GM15510 (cell line): Measurements from ENCODE around the gene HIGD1C.

ENCODE experiments used
- POLR2A ChIP-seq: IDR thresholded peaks from 3 replicates; pipeline ENCODE4 v1.6.1; 2011; ENCODE audit warnings: borderline replicate concordance; ENCODE audit not compliant: insufficient read length; ENCODE audit errors: extremely low read depth

Gene HIGD1C

GRCh38 chr12:50999093-50999492 lies 46.7 kb downstream of the HIGD1C start:
- TF ChIP-seq POLR2A, result no peak

GRCh38 chr12:51000245-51000644 lies 47.9 kb downstream of the HIGD1C start:
- no peak for TF ChIP-seq POLR2A

- TF ChIP-seq POLR2A, result no peak
Observed at GRCh38 chr12:51001799-51002198, 49.5 kb downstream of the HIGD1C start.

GRCh38 chr12:51004504-51004903 lies 52.2 kb downstream of the HIGD1C start:
- TF ChIP-seq POLR2A, result no peak

GRCh38 chr12:51005030-51005429 lies 52.7 kb downstream of the HIGD1C start:
- no peak for TF ChIP-seq POLR2A

- TF ChIP-seq POLR2A, result no peak
Observed at GRCh38 chr12:51005671-51006070, 53.3 kb downstream of the HIGD1C start.

- TF ChIP-seq POLR2A, result no peak
Observed at GRCh38 chr12:51008329-51009055, 56.1 kb downstream of the HIGD1C start.

- TF ChIP-seq POLR2A, result no peak
Observed at GRCh38 chr12:51009056-51009440, 56.7 kb downstream of the HIGD1C start.

GRCh38 chr12:51011955-51012354 lies 59.6 kb downstream of the HIGD1C start:
- no peak for TF ChIP-seq POLR2A

- TF ChIP-seq POLR2A, result no peak
Observed at GRCh38 chr12:51012570-51013236, 60.4 kb downstream of the HIGD1C start.

GRCh38 chr12:51013441-51013840 lies 61.1 kb downstream of the HIGD1C start:
- TF ChIP-seq POLR2A, result no peak

- no peak for TF ChIP-seq POLR2A
Observed at GRCh38 chr12:51017452-51017851, 65.1 kb downstream of the HIGD1C start.

GRCh38 chr12:51018956-51019355 lies 66.6 kb downstream of the HIGD1C start:
- TF ChIP-seq POLR2A, result no peak

- TF ChIP-seq POLR2A, result no peak
Observed at GRCh38 chr12:51019927-51020326, 67.6 kb downstream of the HIGD1C start.
